ENCODE data around the gene ABHD16A.

Gene ABHD16A

GRCh38 chr6:31652925-31653724, 50.0 kb downstream of the ABHD16A start:
- H3K27me3 ChIP-seq (ENCODE audit: control insufficient read depth, low read length): no peaks in the 10 kb centered on the region

GRCh38 chr6:31651602-31652191, 51.4 kb downstream of the ABHD16A start:
- H3K9me3 ChIP-seq (ENCODE audit: control insufficient read depth, insufficient read depth, low read length): no peaks in the 10 kb centered on the region
- H3K4me1 ChIP-seq (ENCODE audit: control insufficient read depth, low read length): peaks cover 15% of the 10 kb centered on the region
- H3K9me2 ChIP-seq (replicated peaks; ENCODE audit: control insufficient read depth, low read length): no peaks in the 10 kb centered on the region
- H4K20me1 ChIP-seq (ENCODE audit: control insufficient read depth, insufficient read depth, low read depth, low read length): no peaks in the 10 kb centered on the region
- H3K4me2 ChIP-seq (ENCODE audit: low read length): peak overlapping the region; percentile 84
- peaks cover 6% of the 10 kb centered on the region for H3F3A ChIP-seq (ENCODE audit: control insufficient read depth, insufficient read depth)
- no peak for TF ChIP-seq EZH2phosphoT487 (IDR thresholded peaks at IDR 0.05; ENCODE audit: borderline replicate concordance, low read length)
- TF ChIP-seq, protein P1, sequence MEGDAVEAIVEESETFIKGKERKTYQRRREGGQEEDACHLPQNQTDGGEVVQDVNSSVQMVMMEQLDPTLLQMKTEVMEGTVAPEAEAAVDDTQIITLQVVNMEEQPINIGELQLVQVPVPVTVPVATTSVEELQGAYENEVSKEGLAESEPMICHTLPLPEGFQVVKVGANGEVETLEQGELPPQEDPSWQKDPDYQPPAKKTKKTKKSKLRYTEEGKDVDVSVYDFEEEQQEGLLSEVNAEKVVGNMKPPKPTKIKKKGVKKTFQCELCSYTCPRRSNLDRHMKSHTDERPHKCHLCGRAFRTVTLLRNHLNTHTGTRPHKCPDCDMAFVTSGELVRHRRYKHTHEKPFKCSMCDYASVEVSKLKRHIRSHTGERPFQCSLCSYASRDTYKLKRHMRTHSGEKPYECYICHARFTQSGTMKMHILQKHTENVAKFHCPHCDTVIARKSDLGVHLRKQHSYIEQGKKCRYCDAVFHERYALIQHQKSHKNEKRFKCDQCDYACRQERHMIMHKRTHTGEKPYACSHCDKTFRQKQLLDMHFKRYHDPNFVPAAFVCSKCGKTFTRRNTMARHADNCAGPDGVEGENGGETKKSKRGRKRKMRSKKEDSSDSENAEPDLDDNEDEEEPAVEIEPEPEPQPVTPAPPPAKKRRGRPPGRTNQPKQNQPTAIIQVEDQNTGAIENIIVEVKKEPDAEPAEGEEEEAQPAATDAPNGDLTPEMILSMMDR (IDR thresholded peaks at IDR 0.05; ENCODE audit: low read depth, low read length, poor library complexity, severe bottlenecking): no peak
- H3K79me2 ChIP-seq (ENCODE audit: control insufficient read depth, low read length): peaks cover 51% of the 10 kb centered on the region
- peak overlapping the region; percentile 83 for H3K4me3 ChIP-seq (ENCODE audit: low read length)
- no peaks in the 10 kb centered on the region for H3K27me3 ChIP-seq (ENCODE audit: control insufficient read depth, low read length)
- H3K27ac ChIP-seq (ENCODE audit: low read depth, low read length): peak overlapping the region; percentile 82
- peaks cover 46% of the 10 kb centered on the region for H3K36me3 ChIP-seq (ENCODE audit: control insufficient read depth, low read length)

More at GRCh38 chr6:31652925-31653724, 50.0 kb downstream of the ABHD16A start:
- H3K36me3 ChIP-seq (ENCODE audit: control insufficient read depth, low read length): peaks cover 42% of the 10 kb centered on the region
- peak overlapping the region; percentile 82 for H3K27ac ChIP-seq (ENCODE audit: low read depth, low read length)
- H3F3A ChIP-seq (ENCODE audit: control insufficient read depth, insufficient read depth): peaks cover 9% of the 10 kb centered on the region
- peak overlapping the region; percentile 84 for H3K4me2 ChIP-seq (ENCODE audit: low read length)
- H3K79me2 ChIP-seq (ENCODE audit: control insufficient read depth, low read length): peaks cover 59% of the 10 kb centered on the region
- TF ChIP-seq, protein P1 (IDR thresholded peaks at IDR 0.05; ENCODE audit: low read depth, low read length, poor library complexity, severe bottlenecking): peak; percentile 18
- TF ChIP-seq EZH2phosphoT487 (IDR thresholded peaks at IDR 0.05; ENCODE audit: borderline replicate concordance, low read length): no peak
- peaks cover 20% of the 10 kb centered on the region for H3K4me1 ChIP-seq (ENCODE audit: control insufficient read depth, low read length)
- H4K20me1 ChIP-seq (ENCODE audit: control insufficient read depth, insufficient read depth, low read depth, low read length): no peaks in the 10 kb centered on the region
- H3K4me3 ChIP-seq (ENCODE audit: low read length): peak overlapping the region; percentile 83
- no peaks in the 10 kb centered on the region for H3K9me2 ChIP-seq (replicated peaks; ENCODE audit: control insufficient read depth, low read length)
- no peaks in the 10 kb centered on the region for H3K9me3 ChIP-seq (ENCODE audit: control insufficient read depth, insufficient read depth, low read length)

GRCh38 chr6:31645325-31645724, 57.8 kb downstream of the ABHD16A start:
- H3K79me2 ChIP-seq (ENCODE audit: control insufficient read depth, low read length): peaks cover 20% of the 10 kb centered on the region
- H3K4me3 ChIP-seq (ENCODE audit: low read length): no peak overlapping the region
- H3K4me2 ChIP-seq (ENCODE audit: low read length): no peak overlapping the region
- no peaks in the 10 kb centered on the region for H3K9me2 ChIP-seq (replicated peaks; ENCODE audit: control insufficient read depth, low read length)
- no peaks in the 10 kb centered on the region for H3K9me3 ChIP-seq (ENCODE audit: control insufficient read depth, insufficient read depth, low read length)
- no peak for TF ChIP-seq EZH2phosphoT487 (IDR thresholded peaks at IDR 0.05; ENCODE audit: borderline replicate concordance, low read length)
- TF ChIP-seq, protein P1 (IDR thresholded peaks at IDR 0.05; ENCODE audit: low read depth, low read length, poor library complexity, severe bottlenecking): no peak
- H3K36me3 ChIP-seq (ENCODE audit: control insufficient read depth, low read length): peaks cover 87% of the 10 kb centered on the region
- no peaks in the 10 kb centered on the region for H4K20me1 ChIP-seq (ENCODE audit: control insufficient read depth, insufficient read depth, low read depth, low read length)
- no peak overlapping the region for H3K27ac ChIP-seq (ENCODE audit: low read depth, low read length)
- no peaks in the 10 kb centered on the region for H3K4me1 ChIP-seq (ENCODE audit: control insufficient read depth, low read length)
- H3K27me3 ChIP-seq (ENCODE audit: control insufficient read depth, low read length): no peaks in the 10 kb centered on the region
- H3F3A ChIP-seq (ENCODE audit: control insufficient read depth, insufficient read depth): 0 out of 2 replicates have a peak, but pooled peaks cover 4% of the 10 kb centered on the region
